Endothelial cell of umbilical vein (primary cell): ENCODE data around the gene TOMM7. TPM values are rescaled to one million over a fixed set of nuclear protein-coding genes. Genes with fewer than 3 reads are reported as not detected.

ENCODE experiments used
- BruUV-seq: library from RNA; stranded (reverse); fragments of 400-500 nt; replicated peaks from 2 replicates; lab custom pipeline; 2021; lab: Mats Ljungman, UMichigan
- CTCF ChIA-PET: fragments of 300-600, 350-600 bp; sonication (Branson Sonifier 250); formaldehyde crosslinking; loops from one replicate; lab custom pipeline; 2021; ENCODE audit warnings: antibody characterized with exemption, inconsistent platforms; lab: Charles Lee
- POLR2A ChIA-PET: fragments of 300-600, 350-600 bp; sonication (Branson Sonifier 250); formaldehyde crosslinking; loops from one replicate; lab custom pipeline; 2021; ENCODE audit warnings: antibody characterized with exemption, inconsistent platforms; lab: Charles Lee
- DNase-seq: peaks from one replicate; pipeline ENCODE4 v3.0.0-alpha.2; 2011; ENCODE audit warnings: low read depth, low spot score
- FAIRE-seq: peaks from 2 replicates; lab custom pipeline; 2011; peaks lifted over from hg19 to GRCh38; lab: Jason Lieb, UNC
- H2AFZ ChIP-seq: 2 replicates; pipeline ENCODE4 v1.6.0; 2012; ENCODE audit warnings: low read depth, low read length, control low read depth, inconsistent platforms
- H3K27ac ChIP-seq: 2 replicates; pipeline ENCODE4 v1.5.1; 2011; ENCODE audit warnings: low read depth, mild to moderate bottlenecking, control low read depth, low read length, moderate library complexity; ENCODE audit not compliant: insufficient read depth
- H3K27me3 ChIP-seq, 2 experiments: 2 replicates each; pipeline versions ENCODE4 v1.6.0 to v1.6.1; 2011; ENCODE audit warnings: low read length in 2 of 2, mixed read lengths in 1 of 2; ENCODE audit not compliant: control insufficient read depth in 2 of 2, insufficient read depth in 2 of 2
- H3K36me3 ChIP-seq, 2 experiments: 2 replicates in 1 of 2; 3 replicates in 1 of 2; pipeline ENCODE4 v1.5.1; 2011; ENCODE audit warnings: low read length in 2 of 2, mild to moderate bottlenecking in 1 of 2, moderate library complexity in 1 of 2; ENCODE audit not compliant: control insufficient read depth in 2 of 2, insufficient read depth in 2 of 2; ENCODE audit errors: extremely low read depth in 1 of 2
- H3K4me1 ChIP-seq: 3 replicates; pipeline ENCODE4 v1.5.1; 2011; ENCODE audit warnings: mild to moderate bottlenecking, low read length; ENCODE audit not compliant: control insufficient read depth, insufficient read depth; ENCODE audit errors: extremely low read depth
- H3K4me2 ChIP-seq: 2 replicates; pipeline ENCODE4 v1.6.1; 2011; ENCODE audit warnings: low read length, control low read depth, mixed read lengths; ENCODE audit not compliant: insufficient read depth
- H3K4me3 ChIP-seq, 3 experiments: fragments of 200-600 bp in 1 of 3; sonication (generic), shearing (Covaris generic) in 1 of 3; replicated peaks in 1 of 3; 2 replicates each; pipeline ENCODE4 v1.5.1; 2011 to 2016; ENCODE audit warnings: control low read depth in 3 of 3, low read length in 3 of 3, mild to moderate bottlenecking in 2 of 3, inconsistent platforms in 1 of 3, low read depth in 1 of 3, moderate library complexity in 1 of 3; ENCODE audit not compliant: insufficient read depth in 1 of 3
- H3K79me2 ChIP-seq: 2 replicates; pipeline ENCODE4 v1.6.0; 2012; ENCODE audit warnings: low read length, inconsistent platforms; ENCODE audit not compliant: control insufficient read depth, insufficient read depth
- H3K9ac ChIP-seq: replicated peaks from 2 replicates; pipeline ENCODE3; 2011; ENCODE audit warnings: low read length, control low read depth; ENCODE audit not compliant: insufficient read depth; ENCODE audit errors: extremely low read depth
- H3K9me1 ChIP-seq: replicated peaks from 3 replicates; pipeline ENCODE4 v1.6.0; 2011; ENCODE audit warnings: mild to moderate bottlenecking, low read length; ENCODE audit not compliant: control insufficient read depth, insufficient read depth; ENCODE audit errors: extremely low read depth
- H3K9me3 ChIP-seq: replicated peaks from 2 replicates; pipeline ENCODE4 v1.5.1; 2012; ENCODE audit warnings: low read length, inconsistent platforms; ENCODE audit not compliant: control insufficient read depth, insufficient read depth
- H4K20me1 ChIP-seq: replicated peaks from 2 replicates; pipeline ENCODE3; 2011; ENCODE audit warnings: mild to moderate bottlenecking, low read length; ENCODE audit not compliant: control insufficient read depth, insufficient read depth; ENCODE audit errors: extremely low read depth
- GATA2 ChIP-seq: IDR thresholded peaks from 2 replicates; pipeline ENCODE4 v1.7.0; 2011; ENCODE audit warnings: low read depth, mild to moderate bottlenecking, moderate library complexity, mixed read lengths, low read length; ENCODE audit not compliant: insufficient read length, insufficient read depth
- MYC ChIP-seq: IDR thresholded peaks from one replicate; pipeline ENCODE4 v1.6.1; 2011; ENCODE audit warnings: mild to moderate bottlenecking, low read depth, low read length
- POLR2A ChIP-seq: IDR thresholded peaks from 2 replicates; pipeline ENCODE4 v1.6.1; 2012; ENCODE audit warnings: low read depth, mild to moderate bottlenecking, control low read depth, low read length
- POLR2AphosphoS5 ChIP-seq: IDR thresholded peaks from 2 replicates; pipeline ENCODE4 v1.6.1; 2012; ENCODE audit warnings: low read depth, mild to moderate bottlenecking, control low read depth, low read length, moderate library complexity; ENCODE audit not compliant: insufficient read depth
- dilution Hi-C: fragments of 300-500 bp; cut with MboI; formaldehyde crosslinking; loops from one replicate; pipeline ENCODE4 v1.15.0; 2019; ENCODE audit warnings: low sequenced_read_pairs; ENCODE audit not compliant: extremely low pct_ligation_motif_present
- intact Hi-C: fragments of 100-400 bp; cut with micrococcal nuclease; formaldehyde crosslinking; loops from one replicate; pipeline ENCODE4 v1.10.0; 2022
- polyA plus RNA-seq, 4 experiments: library from polyadenylated mRNA; depleted of rRNA in 3 of 4; stranded (reverse) in 3 of 4; unstranded in 1 of 4; fragments of >200 nt; gene quantifications; 2 replicates each; pipeline versions ENCODE4 v1.2.1 to v1.2.3, GENCODE V29; 2011 to 2012; ENCODE audit warnings: missing spikeins in 1 of 4
- total RNA-seq: library from RNA; stranded (reverse); gene quantifications from 2 replicates; pipeline ENCODE4 v1.2.3, GENCODE V29; 2021
- TF ChIP-seq, protein P1 (sequence below), 2 donors: IDR thresholded peaks; 1 replicate in 1 of 2; 2 replicates in 1 of 2; pipeline ENCODE4 v1.5.1; 2011; ENCODE audit warnings: low read length in 2 of 2, mild to moderate bottlenecking in 2 of 2, moderate library complexity in 2 of 2, control low read depth in 1 of 2, inconsistent platforms in 1 of 2, low read depth in 1 of 2; ENCODE audit not compliant: insufficient read depth in 1 of 2; ENCODE audit errors: extremely low read depth in 1 of 2
- TF ChIP-seq, protein P2 (sequence below): IDR thresholded peaks from 2 replicates; pipeline ENCODE4 v1.6.1; 2011; ENCODE audit not compliant: insufficient read depth, insufficient read length

TOMM7 gene
- total and polyA plus RNA-seq, 2 donors (not counting 3 experiments of a cell fraction or from before 2014, with no cell fraction given) = 185 to 528 TPM

- Histone ChIP-seq H3K9me3 (no peaks in the 10 kb centered on the region), H3K9me1 (no peaks in the 10 kb centered on the region), H3K27ac (no peak overlapping the region), H3K79me2 (no peaks in the 10 kb centered on the region), H3K4me1 (no peaks in the 10 kb centered on the region), H3K9ac (no peak overlapping the region), H3K4me2 (no peak overlapping the region), H3K36me3 (no peaks in the 10 kb centered on the region), H3K27me3 (no peaks in the 10 kb centered on the region), H2AFZ (no peak overlapping the region), H4K20me1 (no peaks in the 10 kb centered on the region), H3K4me3 (no peak overlapping the region)
- intact Hi-C loops = no loop called here
- no TSS peak for BruUV-seq
- POLR2A ChIA-PET = no interaction called here
- no peak for FAIRE-seq
- CTCF ChIA-PET = no interaction called here
- TF ChIP-seq, protein P1, sequence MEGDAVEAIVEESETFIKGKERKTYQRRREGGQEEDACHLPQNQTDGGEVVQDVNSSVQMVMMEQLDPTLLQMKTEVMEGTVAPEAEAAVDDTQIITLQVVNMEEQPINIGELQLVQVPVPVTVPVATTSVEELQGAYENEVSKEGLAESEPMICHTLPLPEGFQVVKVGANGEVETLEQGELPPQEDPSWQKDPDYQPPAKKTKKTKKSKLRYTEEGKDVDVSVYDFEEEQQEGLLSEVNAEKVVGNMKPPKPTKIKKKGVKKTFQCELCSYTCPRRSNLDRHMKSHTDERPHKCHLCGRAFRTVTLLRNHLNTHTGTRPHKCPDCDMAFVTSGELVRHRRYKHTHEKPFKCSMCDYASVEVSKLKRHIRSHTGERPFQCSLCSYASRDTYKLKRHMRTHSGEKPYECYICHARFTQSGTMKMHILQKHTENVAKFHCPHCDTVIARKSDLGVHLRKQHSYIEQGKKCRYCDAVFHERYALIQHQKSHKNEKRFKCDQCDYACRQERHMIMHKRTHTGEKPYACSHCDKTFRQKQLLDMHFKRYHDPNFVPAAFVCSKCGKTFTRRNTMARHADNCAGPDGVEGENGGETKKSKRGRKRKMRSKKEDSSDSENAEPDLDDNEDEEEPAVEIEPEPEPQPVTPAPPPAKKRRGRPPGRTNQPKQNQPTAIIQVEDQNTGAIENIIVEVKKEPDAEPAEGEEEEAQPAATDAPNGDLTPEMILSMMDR (IDR thresholded peaks at IDR 0.05; ENCODE audit: extremely low read depth in 1 of 2, insufficient read depth in 1 of 2, low read depth in 1 of 2, low read length in 2 of 2) = no peak
- TF ChIP-seq, protein P2, sequence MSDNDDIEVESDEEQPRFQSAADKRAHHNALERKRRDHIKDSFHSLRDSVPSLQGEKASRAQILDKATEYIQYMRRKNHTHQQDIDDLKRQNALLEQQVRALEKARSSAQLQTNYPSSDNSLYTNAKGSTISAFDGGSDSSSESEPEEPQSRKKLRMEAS = no peak
- no peak for TF ChIP-seq MYC
- dilution Hi-C loops = no loop called here
- no peak for DNase-seq
Observed at GRCh38 chr7:22787951-22788350, 34.7 kb downstream of the TOMM7 start.

GRCh38 chr7:22786290-22786932, 36.2 kb downstream of the TOMM7 start:
- no peaks in the 10 kb centered on the region for H3K9me1 ChIP-seq
- no peaks in the 10 kb centered on the region for H3K27me3 ChIP-seq
- no TSS peak for BruUV-seq
- FAIRE-seq (no peak), DNase-seq (no peak)
- H3K9ac ChIP-seq = no peak overlapping the region
- intact Hi-C loops (no loop called here), dilution Hi-C loops (no loop called here)
- no peaks in the 10 kb centered on the region for H4K20me1 ChIP-seq
- no peaks in the 10 kb centered on the region for H3K36me3 ChIP-seq
- no peak overlapping the region for H2AFZ ChIP-seq
- no peak overlapping the region for H3K27ac ChIP-seq
- POLR2A ChIA-PET = no interaction called here
- H3K9me3 ChIP-seq = no peaks in the 10 kb centered on the region
- H3K4me1 ChIP-seq = no peaks in the 10 kb centered on the region
- H3K4me2 ChIP-seq = no peak overlapping the region
- H3K79me2 ChIP-seq = no peaks in the 10 kb centered on the region
- no peak overlapping the region for H3K4me3 ChIP-seq
- CTCF ChIA-PET = interaction anchor here (1.7 to 6.9 kb wide), 2 partner anchors 16 to 225 kb away, joined by 3 to 266 read pairs; no protein-coding TSS in a partner anchor
- TF ChIP-seq MYC (no peak), GATA2 (no peak), POLR2A (no peak), POLR2AphosphoS5 (no peak)
